H1 (cell line): ENCODE measurements around the gene SERPINF2.

Source experiments
- E2F6 ChIP-seq: IDR thresholded peaks from 2 replicates; pipeline ENCODE4 v1.6.1; 2012; ENCODE audit warnings: inconsistent platforms
- GTF2F1 ChIP-seq: IDR thresholded peaks from 2 replicates; pipeline ENCODE4 v1.6.1; 2012; ENCODE audit warnings: low read depth, low read length, improper control_type of control experiment, borderline replicate concordance
- MAX ChIP-seq: IDR thresholded peaks from 2 replicates; pipeline ENCODE4 v1.6.1; 2012; ENCODE audit warnings: inconsistent platforms
- YY1 ChIP-seq: IDR thresholded peaks from 2 replicates; pipeline ENCODE4 v1.6.1; 2011; ENCODE audit warnings: low read depth, mild to moderate bottlenecking, low read length

GRCh38 chr17:1744551-1745512 lies 2.2 kb downstream of the SERPINF2 start:
- TF ChIP-seq MAX: no peak
- TF ChIP-seq GTF2F1: no peak
- no peak for TF ChIP-seq YY1
- TF ChIP-seq E2F6: no peak
